ENCODE measurements around the gene REEP2. TPM values are rescaled to one million over a fixed set of nuclear protein-coding genes. Genes with fewer than 3 reads are reported as not detected.

Gene REEP2
- total RNA-seq, 2 experiments from 2014 or later, result 3.9 to 5.1 TPM

DNA sequence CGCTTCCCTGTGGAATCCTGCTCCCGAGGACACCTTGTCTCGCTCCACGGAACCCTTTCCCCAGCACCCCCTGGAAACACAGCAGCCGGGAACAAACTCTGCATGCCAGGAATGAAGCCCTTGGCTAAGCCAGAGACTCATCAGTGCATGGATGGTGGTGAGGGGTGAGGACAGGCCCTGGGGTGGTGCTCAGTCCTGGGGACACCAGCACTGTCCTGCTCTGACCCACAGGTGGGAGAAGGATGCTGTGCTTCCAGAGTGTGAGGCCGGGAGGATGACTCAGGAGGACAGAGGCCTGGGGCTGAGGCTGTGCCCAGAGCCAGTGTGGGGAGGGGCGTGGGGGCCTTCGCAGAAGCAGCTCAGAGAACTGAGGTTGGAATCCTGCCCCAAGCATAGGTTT is 15.3 kb downstream of the REEP2 start:
- Histone ChIP-seq H4K20me1 (ENCODE audit: insufficient read depth, low read length) (no peaks in the 10 kb centered on the region), H2AFZ (ENCODE audit: low read length) (no peak overlapping the region), H3K27ac (ENCODE audit: low read depth, low read length, poor library complexity, severe bottlenecking) (no peak overlapping the region), H3K9me2 (ENCODE audit: insufficient read depth, low read length) (no peaks in the 10 kb centered on the region), H3K9me3 (ENCODE audit: low read length) (no peaks in the 10 kb centered on the region), H3K4me1 (ENCODE audit: insufficient read depth, low read length, poor library complexity, severe bottlenecking) (peaks cover 14% of the 10 kb centered on the region), H3K4me3 (ENCODE audit: low read depth, low read length, poor library complexity, severe bottlenecking) (no peak overlapping the region), H3K36me3 (ENCODE audit: insufficient read depth, low read length) (no peaks in the 10 kb centered on the region), H3K4me2 (ENCODE audit: low read length) (no peak overlapping the region), H3K79me2 (ENCODE audit: insufficient read depth, low read depth, low read length) (no peaks in the 10 kb centered on the region)
- no TSS peak for BruUV-seq (replicated peaks)
- ChIA-PET CTCF (ENCODE audit: unreplicated experiment) (no interaction called here), POLR2A (interaction anchor here (0.6 kb wide), 1 partner anchor 69 kb away, joined by 4 read pairs; no protein-coding TSS in a partner anchor)
- intact Hi-C loops (cut with micrococcal nuclease; ENCODE audit: unreplicated experiment), result no loop called here
- TF ChIP-seq, protein P1, sequence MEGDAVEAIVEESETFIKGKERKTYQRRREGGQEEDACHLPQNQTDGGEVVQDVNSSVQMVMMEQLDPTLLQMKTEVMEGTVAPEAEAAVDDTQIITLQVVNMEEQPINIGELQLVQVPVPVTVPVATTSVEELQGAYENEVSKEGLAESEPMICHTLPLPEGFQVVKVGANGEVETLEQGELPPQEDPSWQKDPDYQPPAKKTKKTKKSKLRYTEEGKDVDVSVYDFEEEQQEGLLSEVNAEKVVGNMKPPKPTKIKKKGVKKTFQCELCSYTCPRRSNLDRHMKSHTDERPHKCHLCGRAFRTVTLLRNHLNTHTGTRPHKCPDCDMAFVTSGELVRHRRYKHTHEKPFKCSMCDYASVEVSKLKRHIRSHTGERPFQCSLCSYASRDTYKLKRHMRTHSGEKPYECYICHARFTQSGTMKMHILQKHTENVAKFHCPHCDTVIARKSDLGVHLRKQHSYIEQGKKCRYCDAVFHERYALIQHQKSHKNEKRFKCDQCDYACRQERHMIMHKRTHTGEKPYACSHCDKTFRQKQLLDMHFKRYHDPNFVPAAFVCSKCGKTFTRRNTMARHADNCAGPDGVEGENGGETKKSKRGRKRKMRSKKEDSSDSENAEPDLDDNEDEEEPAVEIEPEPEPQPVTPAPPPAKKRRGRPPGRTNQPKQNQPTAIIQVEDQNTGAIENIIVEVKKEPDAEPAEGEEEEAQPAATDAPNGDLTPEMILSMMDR (conservative IDR thresholded peaks at IDR 0.05; ENCODE audit: low read length), result no peak
- no peak for TF ChIP-seq EZH2phosphoT487 (IDR thresholded peaks at IDR 0.05; ENCODE audit: borderline replicate concordance, low read depth, low read length)
- no peak for DNase-seq (ENCODE audit: low spot score)

DNA sequence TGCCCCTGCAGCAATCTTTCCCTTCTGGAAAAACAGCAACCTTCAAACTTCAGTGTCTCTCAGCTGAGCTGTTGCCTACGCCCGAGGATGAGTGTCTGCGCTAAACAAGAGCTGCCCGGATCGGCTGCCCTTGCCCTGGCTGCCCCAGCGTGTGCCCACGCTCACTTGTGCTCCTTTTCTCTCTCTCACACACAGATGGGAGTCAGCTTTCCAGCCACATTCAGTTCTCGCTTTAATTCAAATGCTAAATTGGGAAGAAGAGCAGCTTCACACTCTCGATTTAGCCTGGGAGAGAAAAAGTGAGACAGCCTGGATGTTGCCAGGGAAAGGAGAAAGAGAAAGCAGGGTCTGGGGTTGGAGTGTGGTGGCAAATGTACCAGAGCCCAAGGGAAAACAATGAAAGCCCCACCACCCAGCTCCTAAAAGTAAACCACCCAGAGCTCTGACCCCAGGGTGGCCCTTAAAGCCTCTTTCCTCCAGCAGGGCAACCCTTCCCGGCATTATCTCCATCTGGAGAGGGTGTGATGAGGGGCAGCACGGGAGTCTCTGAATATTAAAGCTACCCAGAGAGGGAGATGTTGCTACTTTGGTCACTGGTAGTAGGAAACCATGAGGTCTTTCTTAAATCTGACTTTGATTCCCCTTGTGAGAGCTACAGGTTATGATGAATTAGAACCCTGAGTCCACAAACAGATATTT is 16.5 kb downstream of the REEP2 start:
- no peaks in the 10 kb centered on the region for H4K20me1 ChIP-seq (ENCODE audit: insufficient read depth, low read length)
- no TSS peak for BruUV-seq (replicated peaks)
- H3K36me3 ChIP-seq (ENCODE audit: insufficient read depth, low read length), result no peaks in the 10 kb centered on the region
- H3K4me2 ChIP-seq (ENCODE audit: low read length), result no peak overlapping the region
- H2AFZ ChIP-seq (ENCODE audit: low read length), result no peak overlapping the region
- CTCF ChIA-PET (ENCODE audit: unreplicated experiment), result interaction anchor here (0.6 kb wide), 1 partner anchor 8 kb away, joined by 3 read pairs; no protein-coding TSS in a partner anchor
- TF ChIP-seq, protein P1 (conservative IDR thresholded peaks at IDR 0.05; ENCODE audit: low read length), result no peak
- TF ChIP-seq EZH2phosphoT487 (IDR thresholded peaks at IDR 0.05; ENCODE audit: borderline replicate concordance, low read depth, low read length), result no peak
- no peak overlapping the region for H3K27ac ChIP-seq (ENCODE audit: low read depth, low read length, poor library complexity, severe bottlenecking)
- peaks cover 24% of the 10 kb centered on the region for H3K4me1 ChIP-seq (ENCODE audit: insufficient read depth, low read length, poor library complexity, severe bottlenecking)
- POLR2A ChIA-PET, result no interaction called here
- H3K9me3 ChIP-seq (ENCODE audit: low read length), result no peaks in the 10 kb centered on the region
- no peaks in the 10 kb centered on the region for H3K9me2 ChIP-seq (ENCODE audit: insufficient read depth, low read length)
- intact Hi-C loops (cut with micrococcal nuclease; ENCODE audit: unreplicated experiment), result no loop called here
- no peaks in the 10 kb centered on the region for H3K79me2 ChIP-seq (ENCODE audit: insufficient read depth, low read depth, low read length)
- H3K4me3 ChIP-seq (ENCODE audit: low read depth, low read length, poor library complexity, severe bottlenecking), result no peak overlapping the region
- DNase-seq (ENCODE audit: low spot score), result no peak

DNA sequence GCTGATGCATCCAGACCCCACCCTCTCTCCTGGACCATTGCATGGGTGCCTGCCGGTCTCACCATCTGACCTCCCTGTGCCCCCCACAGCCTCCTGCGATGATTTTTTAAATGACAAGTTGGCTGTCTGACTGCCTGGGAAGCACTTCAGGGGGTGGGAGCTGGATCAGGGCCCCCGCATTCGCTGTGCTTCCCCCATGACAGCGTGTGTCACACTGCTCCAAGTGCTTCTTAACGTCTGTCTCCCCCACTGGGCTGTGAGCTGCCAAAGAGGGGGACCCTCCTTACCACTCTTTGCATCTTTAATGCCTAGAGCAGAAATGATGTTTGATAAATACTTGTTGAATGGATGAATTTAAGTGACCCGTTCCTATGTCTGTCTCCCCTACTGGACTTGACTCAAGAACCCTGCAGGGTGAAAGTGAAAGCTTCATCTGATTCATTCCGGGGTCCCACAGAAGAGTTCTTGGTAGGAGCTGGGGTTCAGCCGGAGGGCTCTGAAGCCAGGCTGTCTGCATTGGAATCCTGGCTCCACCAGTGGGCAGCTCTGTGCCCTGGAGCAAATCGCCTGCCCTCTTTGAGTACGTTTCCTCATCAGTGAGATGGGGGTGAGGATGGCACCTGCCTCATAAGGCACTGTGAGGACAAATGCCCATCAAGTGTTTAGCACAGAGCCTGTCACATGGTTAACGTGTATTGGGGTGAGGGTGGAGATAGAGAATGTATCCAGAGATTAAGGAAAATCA is 18.8 kb downstream of the REEP2 start:
- ChIA-PET POLR2A (no interaction called here), CTCF (ENCODE audit: unreplicated experiment) (no interaction called here)
- Histone ChIP-seq H2AFZ (ENCODE audit: low read length) (no peak overlapping the region; the same call in 1 of the 2 replicates), H3K9me3 (ENCODE audit: low read length) (no peaks in the 10 kb centered on the region), H3K4me3 (ENCODE audit: low read depth, low read length, poor library complexity, severe bottlenecking) (no peak overlapping the region), H3K4me1 (ENCODE audit: insufficient read depth, low read length, poor library complexity, severe bottlenecking) (peaks cover 28% of the 10 kb centered on the region), H3K9me2 (ENCODE audit: insufficient read depth, low read length) (no peaks in the 10 kb centered on the region), H3K36me3 (ENCODE audit: insufficient read depth, low read length) (no peaks in the 10 kb centered on the region), H3K79me2 (ENCODE audit: insufficient read depth, low read depth, low read length) (no peaks in the 10 kb centered on the region), H3K4me2 (ENCODE audit: low read length) (no peak overlapping the region), H3K27ac (ENCODE audit: low read depth, low read length, poor library complexity, severe bottlenecking) (no peak overlapping the region), H4K20me1 (ENCODE audit: insufficient read depth, low read length) (no peaks in the 10 kb centered on the region)
- intact Hi-C loops (cut with micrococcal nuclease; ENCODE audit: unreplicated experiment), result no loop called here
- no TSS peak for BruUV-seq (replicated peaks)
- TF ChIP-seq, protein P1 (conservative IDR thresholded peaks at IDR 0.05; ENCODE audit: low read length), result no peak
- no peak for TF ChIP-seq EZH2phosphoT487 (IDR thresholded peaks at IDR 0.05; ENCODE audit: borderline replicate concordance, low read depth, low read length)
- DNase-seq (ENCODE audit: low spot score), result no peak

Measured in OCI-LY7 (cell line).